A549 (cell line): ENCODE measurements around the gene TXN2. TPM values are rescaled to one million over a fixed set of nuclear protein-coding genes. Genes with fewer than 3 reads are reported as not detected.

Experiments used
- ATAC-seq, 2 experiments: fragments of 200-7000 bp in 1 of 2; fragments of >200 bp in 1 of 2; cut with Nextera tagmentation in 1 of 2; cut with Tn5 transposase in 1 of 2; 3 replicates each; pipeline versions ENCODE4 v1.8.0 to v1.9.1; 2018 to 2020; ENCODE audit warnings: mild to moderate bottlenecking in 1 of 2, moderate library complexity in 1 of 2
- CTCF ChIA-PET: fragments of 300-600 bp; sonication (Branson Sonifier 250); formaldehyde crosslinking; extraction: SDS; loops from one replicate; lab custom pipeline; 2021; ENCODE audit warnings: antibody characterized with exemption, inconsistent platforms; lab: Yijun Ruan, JAX
- POLR2A ChIA-PET: fragments of 350-600 bp; formaldehyde crosslinking; extraction: SDS; loops from one replicate; lab custom pipeline; 2021; ENCODE audit warnings: antibody characterized with exemption, inconsistent platforms; lab: Yijun Ruan, JAX
- DNase-seq, 2 experiments: peaks; one replicate each; pipeline versions ENCODE4 v3.0.0 to v3.0.0-alpha.2; 2011 to 2016; ENCODE audit warnings: low read depth in 1 of 2, low spot score in 1 of 2
- FAIRE-seq: peaks from 2 replicates; lab custom pipeline; 2011; peaks lifted over from hg19 to GRCh38; lab: Jason Lieb, UNC
- H3K27ac ChIP-seq, 2 experiments: fragments of >200 bp; sonication (Bioruptor Twin); formaldehyde crosslinking; 3 replicates each; pipeline ENCODE4 v1.5.1; 2016 to 2017
- H3K4me1 ChIP-seq: fragments of >200 bp; sonication (Bioruptor Twin); formaldehyde crosslinking; 3 replicates; pipeline ENCODE4 v1.6.1; 2016
- H3K4me2 ChIP-seq: fragments of >200 bp; sonication (Bioruptor Twin); formaldehyde crosslinking; 3 replicates; pipeline ENCODE4 v1.6.1; 2016
- H3K4me3 ChIP-seq: fragments of >200 bp; sonication (Bioruptor Twin); formaldehyde crosslinking; 3 replicates; pipeline ENCODE4 v1.5.1; 2016
- H3K9me3 ChIP-seq: fragments of >200 bp; sonication (Bioruptor Twin); formaldehyde crosslinking; 3 replicates; pipeline ENCODE4 v1.6.1; 2016
- CBX8 ChIP-seq: fragments of 200-600 bp; sonication (generic); IDR thresholded peaks from 2 replicates; pipeline ENCODE4 v1.6.1; 2016
- CHD2 ChIP-seq: fragments of 150-350 bp; IDR thresholded peaks from 2 replicates; pipeline ENCODE4 v1.6.1; 2014; ENCODE audit warnings: low read length; ENCODE audit not compliant: partially characterized antibody
- CTCF ChIP-seq: fragments of >200 bp; sonication (Bioruptor Twin); formaldehyde crosslinking; IDR thresholded peaks from 3 replicates; pipeline ENCODE4 v1.5.1; 2016
- GATA3 ChIP-seq: IDR thresholded peaks from 2 replicates; pipeline ENCODE4 v1.6.1; 2012; ENCODE audit warnings: borderline replicate concordance
- KDM1A ChIP-seq: fragments of 200-600 bp; sonication (generic); IDR thresholded peaks from 2 replicates; pipeline ENCODE4 v1.6.1; 2016; ENCODE audit warnings: low read depth, mild to moderate bottlenecking
- MYC ChIP-seq: IDR thresholded peaks from 2 replicates; pipeline ENCODE4 v1.6.1; 2012; ENCODE audit warnings: mild to moderate bottlenecking, inconsistent platforms, low read length, improper control_type of control experiment, borderline replicate concordance
- PBX3 ChIP-seq: IDR thresholded peaks from 2 replicates; pipeline ENCODE4 v1.6.1; 2012
- RAD21 ChIP-seq, 2 experiments: fragments of >200 bp in 1 of 2; sonication (Bioruptor Twin) in 1 of 2; formaldehyde crosslinking in 1 of 2; IDR thresholded peaks in 1 of 2; conservative IDR thresholded peaks in 1 of 2; 2 replicates in 1 of 2; 3 replicates in 1 of 2; pipeline ENCODE4 v1.6.1; 2012 to 2018; ENCODE audit warnings: inconsistent platforms in 1 of 2
- SREBF2 ChIP-seq: fragments of 450-650 bp; IDR thresholded peaks from 2 replicates; pipeline ENCODE4 v1.6.1; 2014; ENCODE audit warnings: mild to moderate bottlenecking, moderate library complexity
- TP53 ChIP-seq: fragments of 250-450 bp; sonication (Bioruptor Pico); IDR thresholded peaks from 2 replicates; pipeline ENCODE4 v1.5.0; 2021; ENCODE audit warnings: mild to moderate bottlenecking, moderate library complexity
- ZFP36 ChIP-seq: fragments of 450-650 bp; IDR thresholded peaks from 2 replicates; pipeline ENCODE4 v1.6.1; 2014; ENCODE audit warnings: borderline replicate concordance; ENCODE audit not compliant: partially characterized antibody
- ZSCAN20 ChIP-seq: fragments of 250-450 bp; sonication (Bioruptor Pico); IDR thresholded peaks from 2 replicates; pipeline ENCODE4 v1.8.0; 2022; ENCODE audit warnings: mild to moderate bottlenecking, moderate library complexity
- WGBS: methylation state at CpG from one replicate; pipeline ENCODE4 v1.1.6; 2017; ENCODE audit errors: missing lambda C conversion rate; 5-methylcytosine and 5-hydroxymethylcytosine counted together
- polyA plus RNA-seq, 4 experiments: library from polyadenylated mRNA; depleted of rRNA in 3 of 4; stranded (reverse); fragments of >200 nt; fragmentation: RNase III in 1 of 4; extraction: RNeasy Plus Mini Kit Qiagen cat#74134 plus additional on column Dnase treatment in 1 of 4; gene quantifications; 2 replicates in 3 of 4; 3 replicates in 1 of 4; pipeline ENCODE4 v1.2.3, GENCODE V29; 2011 to 2017

Gene TXN2
- polyA plus RNA-seq, 2 of the 4 experiments (the other 2 are of a cell fraction), result 82.2 to 89.6 TPM

GRCh38 chr22:36439481-36440271 lies 41.8 kb downstream of the TXN2 start (continued):
- TF ChIP-seq CTCF, result no peak

- Histone ChIP-seq H3K4me2 (peak overlapping the region; percentile 59), H3K4me1 (peaks cover 76% of the 10 kb centered on the region), H3K4me3 (no peak overlapping the region), H3K9me3 (no peaks in the 10 kb centered on the region), H3K27ac (peak overlapping the region; percentile 64 to 83; a peak in 5 of 6 replicates)
- peak; percentile 78 for TF ChIP-seq ZFP36
- no peak for TF ChIP-seq PBX3
- peak; percentile 67; the same call in 1 of the 2 replicates for TF ChIP-seq KDM1A
- DNase-seq, result no peak
- FAIRE-seq, result no peak
- ATAC-seq, result peak in 1 of 2 experiments; percentile 9; a peak in 2 of 6 replicates
- ChIA-PET POLR2A (no interaction called here), CTCF (no interaction called here)
- 72% methylated on average over 16 of the region's 16 CpGs for WGBS
Observed at GRCh38 chr22:36435516-36436415, 45.7 kb downstream of the TXN2 start.

GRCh38 chr22:36433318-36434231 lies 47.9 kb downstream of the TXN2 start:
- FAIRE-seq, result no peak
- Histone ChIP-seq H3K4me3 (no peak overlapping the region), H3K9me3 (no peaks in the 10 kb centered on the region), H3K4me2 (peak overlapping the region; percentile 46), H3K27ac (peak overlapping the region; percentile 55 to 83; a peak in 5 of 6 replicates), H3K4me1 (peaks cover 60% of the 10 kb centered on the region)
- CTCF ChIA-PET, result interaction anchor here (0.5 to 1.3 kb wide), 2 partner anchors 35 to 39 kb away, joined by 3 to 5 read pairs; no protein-coding TSS in a partner anchor
- WGBS, result 46% methylated on average over 10 of the region's 14 CpGs
- TF ChIP-seq GATA3 (0 out of 2 replicates have a peak, but pooled peaks have one; percentile 29), SREBF2 (no peak), KDM1A (no peak), CBX8 (no peak), ZSCAN20 (CRISPR knock-in tag) (no peak), TP53 (CRISPR knock-in tag) (no peak), CHD2 (no peak)
- ATAC-seq, result peak; percentile 28 to 37; a peak in 4 of 6 replicates
- POLR2A ChIA-PET, result no interaction called here
- DNase-seq, result no peak

- DNase-seq (no peak), ATAC-seq (peak; percentile 42 to 57; a peak in 5 of 6 replicates), FAIRE-seq (no peak)
- Histone ChIP-seq H3K4me1 (peaks cover 55% of the 10 kb centered on the region), H3K27ac (peak overlapping the region; percentile 55 to 76; a peak in 5 of 6 replicates), H3K4me3 (no peak overlapping the region), H3K9me3 (no peaks in the 10 kb centered on the region), H3K4me2 (peak overlapping the region; percentile 46)
- CTCF ChIA-PET, result interaction anchor here (1.3 kb wide), 1 partner anchor 36 kb away, joined by 5 read pairs; no protein-coding TSS in a partner anchor
- 80% methylated on average over 11 of the region's 15 CpGs for WGBS
- TF ChIP-seq MYC, result no peak
- no peak for TF ChIP-seq RAD21 (conservative IDR thresholded peaks at IDR 0.05 in 1 of 2, IDR thresholded peaks at IDR 0.05 in 1 of 2)
- POLR2A ChIA-PET, result no interaction called here
Observed at GRCh38 chr22:36432592-36433317, 48.7 kb downstream of the TXN2 start.
